GM13976 (cell line): ENCODE results near the gene HLA-DRA.
"Not testable (repeated sequence)": the region's sequence is repeated elsewhere in the genome, so short reads cannot be mapped to it uniquely, and the experiment has no call there.

Source experiments
- DNase-seq: peaks from one replicate; pipeline ENCODE4 v3.0.0; 2012; ENCODE audit warnings: low spot score
- in situ Hi-C: fragments of 300-500 bp; cut with MboI; formaldehyde crosslinking; loops from one replicate; pipeline ENCODE4 v1.12.0; 2022; ENCODE audit warnings: low sequenced_read_pairs, mixed read lengths, inconsistent platforms; ENCODE audit not compliant: unreplicated experiment
- TF ChIP-seq, protein P1 (sequence below): IDR thresholded peaks from 2 replicates; pipeline ENCODE4 v1.5.1; 2012; ENCODE audit warnings: borderline replicate concordance, mild to moderate bottlenecking; ENCODE audit not compliant: insufficient read depth; ENCODE audit errors: extremely low read depth, missing control alignments, control extremely low read depth

The HLA-DRA gene

DNA sequence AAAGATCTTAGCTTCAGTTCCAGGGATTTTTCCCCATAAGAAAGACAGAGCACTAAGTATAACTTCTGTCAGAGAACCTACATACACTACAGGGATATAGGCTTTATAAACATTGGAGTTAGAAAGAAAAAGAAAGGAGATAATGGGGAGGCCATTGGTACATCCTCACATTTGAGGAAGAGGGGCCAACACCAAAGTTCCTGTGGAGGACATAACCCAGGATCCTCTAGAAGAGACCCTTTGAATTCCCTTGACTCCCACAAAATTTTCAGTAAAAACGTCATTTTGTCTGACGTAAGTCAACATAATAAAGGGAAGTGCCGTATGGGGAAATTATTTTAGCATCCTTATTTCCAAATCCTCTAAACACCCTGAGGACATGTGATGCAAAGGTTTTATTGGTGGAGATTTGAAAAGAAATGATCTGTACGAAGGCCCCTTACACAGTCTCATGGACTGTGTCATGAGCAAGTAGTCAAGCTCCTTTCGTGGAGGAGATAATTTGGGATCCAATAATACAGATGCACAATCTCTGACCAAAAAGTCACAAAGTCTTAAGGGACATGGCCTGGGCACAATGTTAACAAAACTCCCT lies 33.2 kb downstream of the HLA-DRA start:
- TF ChIP-seq, protein P1, sequence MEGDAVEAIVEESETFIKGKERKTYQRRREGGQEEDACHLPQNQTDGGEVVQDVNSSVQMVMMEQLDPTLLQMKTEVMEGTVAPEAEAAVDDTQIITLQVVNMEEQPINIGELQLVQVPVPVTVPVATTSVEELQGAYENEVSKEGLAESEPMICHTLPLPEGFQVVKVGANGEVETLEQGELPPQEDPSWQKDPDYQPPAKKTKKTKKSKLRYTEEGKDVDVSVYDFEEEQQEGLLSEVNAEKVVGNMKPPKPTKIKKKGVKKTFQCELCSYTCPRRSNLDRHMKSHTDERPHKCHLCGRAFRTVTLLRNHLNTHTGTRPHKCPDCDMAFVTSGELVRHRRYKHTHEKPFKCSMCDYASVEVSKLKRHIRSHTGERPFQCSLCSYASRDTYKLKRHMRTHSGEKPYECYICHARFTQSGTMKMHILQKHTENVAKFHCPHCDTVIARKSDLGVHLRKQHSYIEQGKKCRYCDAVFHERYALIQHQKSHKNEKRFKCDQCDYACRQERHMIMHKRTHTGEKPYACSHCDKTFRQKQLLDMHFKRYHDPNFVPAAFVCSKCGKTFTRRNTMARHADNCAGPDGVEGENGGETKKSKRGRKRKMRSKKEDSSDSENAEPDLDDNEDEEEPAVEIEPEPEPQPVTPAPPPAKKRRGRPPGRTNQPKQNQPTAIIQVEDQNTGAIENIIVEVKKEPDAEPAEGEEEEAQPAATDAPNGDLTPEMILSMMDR = no peak
- in situ Hi-C loops = no loop called here
- no peak for DNase-seq

DNA sequence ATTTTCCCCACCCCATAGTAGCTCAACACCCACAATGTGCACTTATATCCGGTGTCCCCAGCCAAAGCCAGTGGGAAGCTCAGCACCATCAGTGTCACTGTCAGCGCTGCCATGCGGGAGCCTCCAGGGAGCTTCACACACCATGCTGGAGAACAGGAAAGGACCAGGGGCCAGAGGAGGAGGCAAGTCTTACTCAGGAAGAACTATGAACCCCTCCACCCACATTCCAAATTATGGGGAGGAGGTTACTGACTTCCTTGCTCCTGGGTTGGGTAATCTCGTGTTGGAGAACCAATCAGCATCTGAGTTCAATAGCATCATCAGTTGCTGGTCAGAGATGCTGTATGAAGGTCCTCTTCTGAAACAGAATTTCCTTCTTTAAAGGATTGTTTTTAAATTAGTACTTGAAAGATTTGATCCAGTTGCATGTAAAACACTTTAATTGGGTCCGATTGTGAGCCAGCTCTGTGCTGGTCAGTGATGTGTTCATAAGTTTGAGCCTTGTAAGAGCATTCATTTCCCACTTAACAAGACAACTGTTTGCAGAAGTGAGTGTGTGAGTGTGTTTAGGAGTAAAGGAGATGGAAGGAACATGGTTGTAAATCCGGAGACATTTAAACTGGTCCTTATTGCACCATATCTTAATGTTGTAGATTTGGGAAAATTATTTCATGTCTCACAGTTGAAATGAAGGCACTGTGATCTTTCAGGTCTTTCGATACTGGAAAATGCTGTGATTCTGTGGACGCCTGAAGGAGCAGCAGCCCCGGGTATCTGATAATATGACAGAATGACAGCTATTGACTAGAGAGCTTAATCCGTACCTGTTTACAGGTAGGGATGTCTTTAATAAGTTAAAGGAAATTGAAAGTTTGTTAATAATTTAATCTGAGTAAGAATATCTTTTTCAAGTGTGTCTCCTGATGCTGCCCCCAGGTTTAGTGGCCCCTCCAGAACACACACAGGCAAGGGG lies 34.0 kb downstream of the HLA-DRA start:
- in situ Hi-C loops = not testable (repeated sequence)

DNA sequence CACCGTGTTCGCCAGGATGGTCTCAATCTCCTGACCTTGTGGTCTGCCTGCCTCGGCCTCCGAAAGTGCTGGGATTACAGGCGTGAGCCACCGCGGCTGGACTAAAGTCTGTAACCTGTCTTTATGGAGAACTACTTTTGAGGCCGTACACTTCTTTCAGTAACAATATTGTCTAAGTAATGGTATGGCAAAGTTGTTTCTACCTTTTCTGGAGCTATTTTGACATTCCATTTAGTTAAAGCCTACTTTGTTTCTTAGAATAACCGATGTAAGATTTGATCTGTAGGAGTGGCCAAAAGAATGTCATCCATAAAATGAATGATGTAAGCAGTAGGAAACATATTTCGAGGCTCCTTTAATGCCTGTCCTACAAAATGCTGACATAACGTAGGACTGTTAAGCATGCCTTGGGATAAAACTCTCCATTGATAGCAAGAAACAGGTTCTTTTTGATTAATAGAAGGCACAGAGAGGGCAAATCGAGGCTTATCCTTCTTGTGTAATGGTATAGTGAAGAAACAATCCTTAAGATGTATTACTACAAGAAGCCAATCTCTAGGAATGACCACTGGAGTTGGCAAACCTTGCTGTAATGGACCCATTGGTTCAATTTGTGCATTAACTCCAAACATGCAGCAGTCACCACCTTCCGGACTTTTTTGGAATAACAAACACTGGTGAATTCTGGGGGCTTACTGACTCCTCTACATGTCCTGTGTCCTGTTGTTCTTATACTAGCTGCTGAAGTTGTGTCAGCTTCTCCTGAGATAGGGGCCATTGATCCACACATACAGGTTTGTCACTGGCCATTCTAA lies 35.9 kb downstream of the HLA-DRA start:
- TF ChIP-seq, protein P1 = no peak
- no peak for DNase-seq
- in situ Hi-C loops = no loop called here

More for the DNA sequence above, 34.0 kb downstream of the HLA-DRA start:
- DNase-seq = peak; percentile 54

DNA sequence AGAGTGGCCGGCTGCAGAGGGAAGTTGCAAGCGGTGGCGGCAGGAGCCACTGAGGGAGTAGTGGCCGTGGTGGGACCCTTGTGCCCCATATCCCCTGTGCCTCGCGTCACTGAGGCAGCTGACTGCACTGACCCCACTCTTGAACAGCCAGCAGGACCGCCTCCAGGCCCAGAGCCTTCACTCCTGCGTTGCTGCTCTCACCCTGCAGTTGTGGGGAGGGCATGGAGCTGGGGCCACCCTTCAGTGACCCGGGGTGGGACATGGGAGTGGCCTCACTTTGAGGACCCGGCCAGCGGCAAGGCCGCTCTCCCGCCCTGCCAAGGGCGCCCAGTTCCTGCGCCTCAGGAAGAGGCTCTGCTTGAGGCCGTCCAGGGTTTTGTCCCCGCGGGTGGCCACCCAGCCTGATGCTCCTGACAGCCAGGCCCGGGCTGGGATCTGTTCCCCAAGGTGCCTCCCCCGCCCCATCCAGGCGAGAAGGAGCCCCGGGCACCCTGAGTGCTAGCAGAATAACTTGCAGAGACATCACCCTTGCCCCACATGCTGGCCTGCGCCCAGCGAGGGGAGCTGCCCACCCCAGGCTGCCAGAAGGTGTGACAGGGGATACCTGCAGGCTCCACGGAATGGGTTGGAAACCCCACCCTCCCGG lies 44.4 kb downstream of the HLA-DRA start:
- DNase-seq = no peak
- in situ Hi-C loops = no loop called here
- TF ChIP-seq, protein P1 = no peak

DNA sequence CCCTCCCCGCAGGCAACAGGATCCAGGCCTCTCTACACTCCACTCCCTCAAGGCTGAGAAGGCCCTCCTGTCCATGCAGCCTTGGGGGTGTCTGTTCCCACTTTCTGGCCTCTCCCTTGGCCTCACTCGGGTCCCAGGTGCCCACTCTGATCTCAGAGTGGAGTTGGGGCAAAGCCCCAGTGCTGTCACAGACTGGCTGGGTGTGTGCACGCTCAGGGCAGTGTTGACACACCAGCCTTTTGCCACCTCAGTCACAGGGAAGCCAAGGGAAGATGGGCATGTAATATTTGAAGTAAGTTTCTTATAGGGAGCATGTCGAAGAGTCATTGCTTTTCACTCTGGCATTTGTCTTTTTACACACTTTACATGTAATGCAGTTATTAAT lies 44.9 kb downstream of the HLA-DRA start:
- in situ Hi-C loops = no loop called here
- TF ChIP-seq, protein P1 = no peak

DNA sequence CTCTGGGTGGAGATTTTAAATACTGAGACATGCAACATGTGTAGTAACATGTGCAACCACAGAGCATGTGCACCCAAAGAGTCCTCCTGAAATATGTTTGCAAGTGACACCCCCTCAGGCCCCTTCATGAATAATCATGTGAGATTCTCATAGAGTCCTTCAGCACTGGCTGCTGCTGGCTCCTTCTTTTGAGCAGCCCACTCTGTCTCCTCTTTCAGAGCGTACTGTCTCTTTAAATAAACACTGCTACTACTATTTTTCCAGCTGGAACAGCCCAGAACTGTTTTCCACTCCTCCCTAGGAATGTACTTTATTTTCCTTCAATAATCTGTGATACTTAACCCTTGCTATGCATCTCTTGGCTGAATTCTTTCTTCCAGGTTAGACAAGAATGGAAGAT lies 48.4 kb downstream of the HLA-DRA start:
- TF ChIP-seq, protein P1 = no peak
- in situ Hi-C loops = no loop called here
- no peak for DNase-seq

More for the DNA sequence above, 44.9 kb downstream of the HLA-DRA start:
- DNase-seq = no peak
